Bronchial epithelial cell (primary cell): Measurements from ENCODE around the gene ERBB4. TPM values are rescaled to one million over a fixed set of nuclear protein-coding genes. Genes with fewer than 3 reads are reported as not detected.

Experiments
- DNase-seq: peaks from one replicate; pipeline ENCODE4 v3.0.0-alpha.2; 2010; ENCODE audit warnings: low read depth
- FAIRE-seq: peaks from 2 replicates; lab custom pipeline; 2011; peaks lifted over from hg19 to GRCh38; lab: Jason Lieb, UNC
- H3K27me3 ChIP-seq: 2 replicates; pipeline ENCODE4 v1.5.1; 2011; ENCODE audit warnings: low read length; ENCODE audit not compliant: control insufficient read depth, insufficient read depth
- H3K36me3 ChIP-seq: 2 replicates; pipeline ENCODE4 v1.5.1; 2011; ENCODE audit warnings: low read length; ENCODE audit not compliant: control insufficient read depth, insufficient read depth
- H3K4me3 ChIP-seq: 2 replicates; pipeline ENCODE4 v1.5.1; 2011; ENCODE audit warnings: mild to moderate bottlenecking, low read depth, low read length, control low read depth
- total RNA-seq: library from RNA; depleted of rRNA; stranded (reverse); fragments of >200 nt; gene quantifications from 2 replicates; pipeline ENCODE4 v1.2.1, GENCODE V29; 2014
- TF ChIP-seq, protein P1 (sequence below): IDR thresholded peaks from 2 replicates; pipeline ENCODE4 v1.5.1; 2011; ENCODE audit warnings: mild to moderate bottlenecking, moderate library complexity, low read length, control low read depth, inconsistent platforms; ENCODE audit not compliant: insufficient read depth, severe bottlenecking

The ERBB4 gene
- total RNA-seq, 1 donor from 2014 or later, result under 0.01 TPM

DNA sequence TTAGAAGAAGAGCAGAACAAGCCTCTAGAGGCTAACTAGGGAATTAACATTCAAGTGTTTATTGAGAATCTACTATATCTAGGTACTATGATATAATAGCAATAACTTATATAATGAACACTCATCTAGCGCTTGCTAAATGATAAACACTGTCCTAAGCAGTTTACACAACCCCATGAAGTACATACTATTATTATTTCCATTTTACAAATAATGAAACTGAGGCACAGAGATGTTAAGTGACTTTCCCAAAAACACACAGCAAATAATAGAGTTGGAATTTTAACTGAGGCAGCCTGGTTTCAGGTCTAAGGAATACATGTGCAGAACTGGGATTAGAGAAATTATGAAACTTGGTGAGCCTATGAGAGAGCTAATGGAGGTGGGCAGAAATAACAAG, 1088.8 kb downstream of the ERBB4 start:
- Histone ChIP-seq H3K36me3 (no peaks in the 10 kb centered on the region), H3K27me3 (peaks cover 1% of the 10 kb centered on the region), H3K4me3 (no peak overlapping the region)
- DNase-seq (no peak), FAIRE-seq (no peak)
- TF ChIP-seq, protein P1, sequence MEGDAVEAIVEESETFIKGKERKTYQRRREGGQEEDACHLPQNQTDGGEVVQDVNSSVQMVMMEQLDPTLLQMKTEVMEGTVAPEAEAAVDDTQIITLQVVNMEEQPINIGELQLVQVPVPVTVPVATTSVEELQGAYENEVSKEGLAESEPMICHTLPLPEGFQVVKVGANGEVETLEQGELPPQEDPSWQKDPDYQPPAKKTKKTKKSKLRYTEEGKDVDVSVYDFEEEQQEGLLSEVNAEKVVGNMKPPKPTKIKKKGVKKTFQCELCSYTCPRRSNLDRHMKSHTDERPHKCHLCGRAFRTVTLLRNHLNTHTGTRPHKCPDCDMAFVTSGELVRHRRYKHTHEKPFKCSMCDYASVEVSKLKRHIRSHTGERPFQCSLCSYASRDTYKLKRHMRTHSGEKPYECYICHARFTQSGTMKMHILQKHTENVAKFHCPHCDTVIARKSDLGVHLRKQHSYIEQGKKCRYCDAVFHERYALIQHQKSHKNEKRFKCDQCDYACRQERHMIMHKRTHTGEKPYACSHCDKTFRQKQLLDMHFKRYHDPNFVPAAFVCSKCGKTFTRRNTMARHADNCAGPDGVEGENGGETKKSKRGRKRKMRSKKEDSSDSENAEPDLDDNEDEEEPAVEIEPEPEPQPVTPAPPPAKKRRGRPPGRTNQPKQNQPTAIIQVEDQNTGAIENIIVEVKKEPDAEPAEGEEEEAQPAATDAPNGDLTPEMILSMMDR, result no peak

DNA sequence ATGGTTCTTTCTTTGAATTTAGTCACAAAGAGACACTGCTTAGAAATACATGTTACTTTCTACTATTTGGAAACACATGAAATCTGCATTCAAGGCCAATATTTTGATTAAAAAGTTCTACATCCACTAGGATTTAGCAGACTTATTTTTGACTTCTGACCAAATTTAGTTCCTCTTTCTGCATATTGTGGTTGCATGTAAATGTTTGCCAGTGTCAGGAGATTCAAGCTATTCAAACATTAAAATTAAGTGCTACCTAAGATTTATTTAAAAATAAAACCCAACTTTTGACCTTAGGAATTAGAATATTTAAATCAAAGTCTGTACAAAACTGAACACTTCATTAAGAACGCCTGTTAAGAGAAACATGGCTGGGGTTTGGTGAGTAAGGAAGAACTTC, 1091.1 kb downstream of the ERBB4 start:
- FAIRE-seq (no peak), DNase-seq (no peak)

DNA sequence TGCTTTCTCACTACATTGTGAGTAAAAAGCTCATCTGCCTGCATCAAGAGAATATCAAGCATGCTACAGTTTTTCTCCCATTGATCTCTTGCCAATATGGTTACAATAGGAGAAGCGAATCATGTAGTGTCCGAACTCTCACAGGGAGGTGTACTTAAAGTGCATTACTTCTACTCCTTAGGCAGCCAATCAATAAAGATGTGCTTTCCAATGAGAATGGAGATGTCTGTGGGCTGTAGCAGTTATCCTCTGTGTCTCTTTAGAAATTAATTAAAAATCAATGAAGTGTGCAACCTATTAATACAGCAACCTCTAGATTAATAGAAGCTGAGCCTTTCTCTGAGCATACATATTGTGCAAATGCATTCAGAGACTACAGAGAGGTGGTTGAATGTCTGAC, 1098.5 kb downstream of the ERBB4 start:
- TF ChIP-seq, protein P1, result no peak
- FAIRE-seq (no peak), DNase-seq (no peak)
- no peaks in the 10 kb centered on the region for H3K36me3 ChIP-seq
- H3K27me3 ChIP-seq, result no peaks in the 10 kb centered on the region
- no peak overlapping the region for H3K4me3 ChIP-seq

More for the DNA sequence above, 1091.1 kb downstream of the ERBB4 start:
- Histone ChIP-seq H3K36me3 (no peaks in the 10 kb centered on the region), H3K4me3 (no peak overlapping the region), H3K27me3 (peaks cover 1% of the 10 kb centered on the region)
- TF ChIP-seq, protein P1, result no peak

DNA sequence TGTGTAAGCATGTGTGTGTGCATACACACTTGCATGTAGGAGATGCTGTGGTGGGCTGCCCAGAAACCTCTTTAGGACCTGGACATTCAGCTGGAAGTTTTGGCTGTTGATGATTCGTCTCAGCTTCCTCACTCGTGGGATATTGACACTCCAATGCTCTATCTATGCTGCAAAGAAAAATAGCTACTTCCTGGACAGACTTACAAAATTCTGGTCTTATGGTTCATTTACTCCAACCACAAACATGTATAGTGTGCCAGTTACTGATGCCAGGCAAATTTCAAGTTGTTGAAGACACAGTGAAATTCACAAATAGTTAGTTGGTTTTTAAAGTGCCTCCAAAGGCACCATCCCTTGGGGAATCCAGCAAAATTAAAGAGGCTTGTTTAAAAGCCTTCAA, 1099.6 kb downstream of the ERBB4 start:
- Histone ChIP-seq H3K36me3 (no peaks in the 10 kb centered on the region), H3K27me3 (no peaks in the 10 kb centered on the region), H3K4me3 (no peak overlapping the region)
- TF ChIP-seq, protein P1, result no peak
- DNase-seq (no peak), FAIRE-seq (no peak)

DNA sequence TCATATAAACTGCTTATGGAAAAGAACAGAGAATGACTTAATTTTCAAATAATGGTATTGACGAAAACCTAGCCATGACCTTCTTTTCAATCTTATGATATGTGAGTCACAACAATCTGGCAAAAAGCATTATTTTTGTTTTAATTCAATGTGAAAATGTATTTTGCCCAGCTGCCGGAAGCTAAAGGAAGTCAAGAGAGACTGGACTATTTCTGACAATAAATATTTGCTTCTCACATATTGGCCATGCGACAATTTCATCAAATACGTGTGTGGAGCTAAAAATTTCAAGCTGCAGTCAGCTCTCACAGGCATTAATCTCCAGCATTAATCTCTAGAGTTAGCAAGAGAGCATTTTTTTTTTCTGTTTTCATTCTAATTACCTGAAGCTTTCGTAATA, 1101.2 kb downstream of the ERBB4 start:
- FAIRE-seq (no peak), DNase-seq (no peak)
- no peak overlapping the region for H3K4me3 ChIP-seq
- TF ChIP-seq, protein P1, result no peak
- H3K27me3 ChIP-seq, result no peaks in the 10 kb centered on the region
- no peaks in the 10 kb centered on the region for H3K36me3 ChIP-seq

DNA sequence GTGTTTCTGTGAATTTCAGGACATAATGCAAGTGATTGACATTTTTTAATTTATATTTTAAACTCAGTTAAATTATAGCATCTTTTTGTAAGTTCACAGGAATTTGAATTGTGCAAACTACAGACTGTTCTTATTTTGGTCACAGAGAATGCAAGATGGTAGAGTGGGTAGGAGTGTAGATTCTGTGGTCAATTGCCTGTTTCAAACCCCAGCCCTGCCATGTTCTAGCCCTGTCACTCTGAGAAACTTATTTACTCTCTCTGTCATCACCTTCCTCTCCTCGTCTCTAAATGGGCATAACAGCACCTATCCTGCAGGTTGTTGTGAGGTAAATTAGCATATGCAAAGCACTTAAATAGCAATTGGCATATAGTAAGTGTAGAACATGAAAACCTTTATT, 1102.4 kb downstream of the ERBB4 start:
- H3K27me3 ChIP-seq, result no peaks in the 10 kb centered on the region
- no peaks in the 10 kb centered on the region for H3K36me3 ChIP-seq
- no peak overlapping the region for H3K4me3 ChIP-seq
- TF ChIP-seq, protein P1, result no peak
- FAIRE-seq, result no peak
- no peak for DNase-seq
